K562 (cell line): ENCODE data around the gene SIRPB1. TPM values are rescaled to one million over a fixed set of nuclear protein-coding genes. Genes with fewer than 3 reads are reported as not detected.

Experiments used
- ATAC-seq: fragments of 200-7000 bp; cut with Tn5 transposase; 3 replicates; pipeline ENCODE4 v1.9.1; 2020; ENCODE audit warnings: moderate library complexity
- BruUV-seq: library from RNA; stranded (reverse); fragments of 400-500 nt; replicated peaks from 2 replicates; lab custom pipeline; 2021; lab: Mats Ljungman, UMichigan
- CTCF ChIA-PET: fragments of 300-600 bp; formaldehyde crosslinking; extraction: SDS; loops from one replicate; lab custom pipeline; 2021; ENCODE audit warnings: low intra/inter-chr PET ratio; lab: Yijun Ruan, JAX
- POLR2A ChIA-PET: fragments of 300-600, 350-650 bp; sonication (Branson Sonifier 250); formaldehyde crosslinking; extraction: SDS; loops from one replicate; lab custom pipeline; 2021; ENCODE audit warnings: antibody characterized with exemption, inconsistent platforms; lab: Yijun Ruan, JAX
- DNase-seq, 4 experiments: peaks; one replicate each; pipeline versions ENCODE4 v3.0.0 to v3.0.0-alpha.2; 2011 to 2018; ENCODE audit warnings: low spot score in 3 of 4, mixed read lengths in 3 of 4; ENCODE audit errors: extremely low read depth in 1 of 4
- FAIRE-seq: peaks from 2 replicates; lab custom pipeline; 2011; peaks lifted over from hg19 to GRCh38; lab: Jason Lieb, UNC
- H2AFZ ChIP-seq: 2 replicates; pipeline ENCODE4 v1.6.0; 2011; ENCODE audit warnings: low read depth, low read length, control low read depth, inconsistent platforms
- H3K27ac ChIP-seq: fragments of 200-600 bp; 3 replicates; pipeline ENCODE4 v1.8.0; 2011; ENCODE audit warnings: low read depth, mild to moderate bottlenecking, control low read depth, inconsistent platforms, low read length, moderate library complexity, mixed read lengths; ENCODE audit errors: extremely low read depth
- H3K27me3 ChIP-seq, 2 experiments: fragments of 300-600 bp in 1 of 2; 2 replicates in 1 of 2; 3 replicates in 1 of 2; pipeline versions ENCODE4 v1.6.0 to v1.8.0; 2011; ENCODE audit warnings: inconsistent platforms in 2 of 2, low read length in 2 of 2, mild to moderate bottlenecking in 1 of 2, mixed read lengths in 1 of 2, moderate library complexity in 1 of 2; ENCODE audit not compliant: control insufficient read depth in 2 of 2, insufficient read depth in 2 of 2
- H3K36me3 ChIP-seq: fragments of 300-600 bp; 3 replicates; pipeline ENCODE4 v1.8.0; 2011; ENCODE audit warnings: mild to moderate bottlenecking, low read length, inconsistent platforms; ENCODE audit not compliant: control insufficient read depth, insufficient read depth
- H3K4me1 ChIP-seq, 2 experiments: fragments of 200-600 bp in 1 of 2; replicated peaks in 1 of 2; 2 replicates in 1 of 2; 3 replicates in 1 of 2; pipeline versions ENCODE4 v1.5.1 to v1.8.0; 2011; ENCODE audit warnings: inconsistent platforms in 2 of 2, low read length in 2 of 2, mild to moderate bottlenecking in 1 of 2, mixed read lengths in 1 of 2, moderate library complexity in 1 of 2; ENCODE audit not compliant: control insufficient read depth in 2 of 2, insufficient read depth in 2 of 2
- H3K4me2 ChIP-seq: 2 replicates; pipeline ENCODE4 v1.6.1; 2011; ENCODE audit warnings: low read length, control low read depth, inconsistent platforms, mixed read lengths; ENCODE audit not compliant: insufficient read depth
- H3K4me3 ChIP-seq: fragments of 200-600 bp; sonication (generic), shearing (Covaris generic); 2 replicates; pipeline ENCODE4 v1.5.1; 2016; ENCODE audit warnings: control low read depth, inconsistent platforms
- H3K79me2 ChIP-seq: fragments of 200-600 bp; 3 replicates; pipeline ENCODE4 v1.8.0; 2011; ENCODE audit warnings: low read length, inconsistent platforms; ENCODE audit not compliant: control insufficient read depth, insufficient read depth
- H3K9ac ChIP-seq, 2 experiments: 2 replicates each; pipeline versions ENCODE4 v1.6.0 to v1.6.1; 2011; ENCODE audit warnings: low read depth in 2 of 2, low read length in 2 of 2, control low read depth in 1 of 2, inconsistent platforms in 1 of 2, mild to moderate bottlenecking in 1 of 2, mixed read lengths in 1 of 2; ENCODE audit not compliant: insufficient read depth in 1 of 2
- H3K9me1 ChIP-seq: one replicate; pipeline ENCODE4 v1.6.0; 2011; ENCODE audit warnings: inconsistent platforms, mild to moderate bottlenecking, low read length, moderate library complexity; ENCODE audit not compliant: control insufficient read depth, insufficient read depth
- H3K9me3 ChIP-seq: replicated peaks from 2 replicates; pipeline ENCODE4 v1.5.1; 2011; ENCODE audit warnings: low read depth, low read length, inconsistent platforms; ENCODE audit not compliant: control insufficient read depth, insufficient read depth
- H4K20me1 ChIP-seq: replicated peaks from 2 replicates; pipeline ENCODE4 v1.6.1; 2011; ENCODE audit warnings: low read length, inconsistent platforms, mixed read lengths; ENCODE audit not compliant: control insufficient read depth, insufficient read depth
- FUS ChIP-seq: fragments of 200-400 bp; formaldehyde crosslinking; optimal IDR thresholded peaks from 2 replicates; pipeline ENCODE3; 2017; ENCODE audit warnings: low read depth, low read length
- GATA2 ChIP-seq: sonication (generic); formaldehyde crosslinking; IDR thresholded peaks from 2 replicates; pipeline ENCODE4 v1.4.0; 2020; ENCODE audit warnings: mild to moderate bottlenecking, missing genetic modification reagents
- KAT2B ChIP-seq: IDR thresholded peaks from one replicate; pipeline ENCODE4 v1.6.1; 2012; ENCODE audit warnings: low read depth, mild to moderate bottlenecking, control low read depth, inconsistent platforms, low read length, moderate library complexity
- KAT8 ChIP-seq: fragments of 450-650 bp; IDR thresholded peaks from 2 replicates; pipeline ENCODE4 v1.6.1; 2016; ENCODE audit warnings: low read depth, mild to moderate bottlenecking
- L3MBTL2 ChIP-seq: fragments of 450-650 bp; IDR thresholded peaks from 2 replicates; pipeline ENCODE4 v1.6.1; 2016; ENCODE audit warnings: mild to moderate bottlenecking, moderate library complexity
- MYC ChIP-seq, 2 experiments: fragments of 250-450 bp in 1 of 2; sonication (Bioruptor Pico) in 1 of 2; IDR thresholded peaks; 2 replicates each; pipeline versions ENCODE4 v1.5.1 to v1.6.1; 2012 to 2021; ENCODE audit warnings: low read depth in 2 of 2, borderline replicate concordance in 1 of 2, improper control_type of control experiment in 1 of 2, low read length in 1 of 2, mild to moderate bottlenecking in 1 of 2, moderate library complexity in 1 of 2
- NCOA1 ChIP-seq: fragments of 450-650 bp; IDR thresholded peaks from 2 replicates; pipeline ENCODE4 v1.6.1; 2016; ENCODE audit warnings: low read depth
- PATZ1 ChIP-seq: fragments of 250-450 bp; sonication (Bioruptor Pico); IDR thresholded peaks from 2 replicates; pipeline ENCODE4 v1.5.0; 2020; ENCODE audit warnings: mild to moderate bottlenecking, borderline replicate concordance
- RFX5 ChIP-seq: IDR thresholded peaks from 2 replicates; pipeline ENCODE4 v1.6.1; 2011; ENCODE audit warnings: low read depth, mild to moderate bottlenecking, improper control_type of control experiment, low read length
- SETDB1 ChIP-seq: IDR thresholded peaks from one replicate; pipeline ENCODE4 v1.6.1; 2012; ENCODE audit warnings: low read length, control low read depth, inconsistent platforms
- SNAPC5 ChIP-seq: fragments of 250-450 bp; sonication (Bioruptor Pico); IDR thresholded peaks from 2 replicates; pipeline ENCODE4 v1.8.0; 2021; ENCODE audit warnings: moderate library complexity, mild to moderate bottlenecking, inconsistent platforms
- TAF9B ChIP-seq: fragments of 450-650 bp; IDR thresholded peaks from 2 replicates; pipeline ENCODE4 v1.6.1; 2018; ENCODE audit warnings: mild to moderate bottlenecking; ENCODE audit not compliant: partially characterized antibody
- TRIM25 ChIP-seq: fragments of 450-650 bp; IDR thresholded peaks from 2 replicates; pipeline ENCODE4 v1.7.0; 2016; ENCODE audit warnings: borderline replicate concordance
- ZNF12 ChIP-seq: sonication (generic); formaldehyde crosslinking; IDR thresholded peaks from 2 replicates; pipeline ENCODE4 v1.4.0; 2020; ENCODE audit warnings: mild to moderate bottlenecking, missing genetic modification reagents
- ZNF263 ChIP-seq: sonication (generic); formaldehyde crosslinking; IDR thresholded peaks from 2 replicates; pipeline ENCODE4 v1.8.0; 2022; ENCODE audit warnings: mild to moderate bottlenecking, missing genetic modification reagents, borderline replicate concordance
- ZNF347 ChIP-seq: fragments of 450-650 bp; formaldehyde crosslinking; IDR thresholded peaks from 2 replicates; pipeline ENCODE4 v1.4.0; 2020; ENCODE audit warnings: low read depth, mild to moderate bottlenecking, moderate library complexity
- ZNF668 ChIP-seq: fragments of 250-450 bp; sonication (Bioruptor Pico); IDR thresholded peaks from 2 replicates; pipeline ENCODE4 v1.8.0; 2022; ENCODE audit warnings: mild to moderate bottlenecking, inconsistent platforms
- WGBS: fragments of 100-300 bp; shearing (Covaris generic); methylation state at CpG from one replicate; pipeline ENCODE4 v1.1.6; 2016; ENCODE audit warnings: low coverage, mixed read lengths; ENCODE audit not compliant: insufficient coverage; ENCODE audit errors: missing lambda C conversion rate; 5-methylcytosine and 5-hydroxymethylcytosine counted together
- in situ Hi-C: fragments of 300-500 bp; cut with MboI; formaldehyde crosslinking; loops from 4 replicates; pipeline ENCODE4 v1.15.0; 2018; ENCODE audit warnings: inconsistent platforms, mixed read lengths
- intact Hi-C: fragments of 100-400 bp; cut with micrococcal nuclease; formaldehyde crosslinking; loops from 2 replicates; pipeline ENCODE4 v1.14.2; 2022
- polyA plus RNA-seq, 8 experiments: library from polyadenylated mRNA; depleted of rRNA in 4 of 8; stranded (reverse) in 5 of 8; unstranded in 3 of 8; fragments of >200 nt; fragmentation: Nextera tagmentation in 2 of 8; fragmentation: Illumina TruSeq in 1 of 8; extraction: Ambion mirVana in 2 of 8; extraction: Trizol in 1 of 8; gene quantifications; 2 replicates each; pipeline versions ENCODE4 v1.2.1 to v1.2.3, GENCODE V29; 2011 to 2014; ENCODE audit warnings: inconsistent platforms in 1 of 8, missing spikeins in 1 of 8
- total RNA-seq, 7 experiments: library from RNA; depleted of rRNA in 6 of 7; stranded (reverse); fragments of >200 nt in 6 of 7; fragmentation: Illumina TruSeq in 2 of 7; extraction: Trizol in 2 of 7; gene quantifications; 2 replicates each; pipeline versions ENCODE4 v1.2.1 to v1.2.3, GENCODE V29; 2011 to 2021; ENCODE audit warnings: low replicate concordance in 1 of 7

The SIRPB1 gene
- total and polyA plus RNA-seq, 9 of the 15 experiments (the other 6 are each of a cell fraction or from before 2014, with no cell fraction given): not detected

GRCh38 chr20:1623501-1624205 lies 3.8 kb upstream of the SIRPB1 start (continued):
- TF ChIP-seq TRIM25 (no peak), NCOA1 (no peak), ZNF668 (CRISPR knock-in tag) (no peak)
- TF ChIP-seq, all 486 proteins: peak for 0

GRCh38 chr20:1622450-1622849 lies 2.6 kb upstream of the SIRPB1 start:
- H3K27me3 ChIP-seq: peaks cover 0 to 4% of the 10 kb centered on the region in 2 experiments; a peak in 1 of 5 replicates
- H3K79me2 ChIP-seq: no peaks in the 10 kb centered on the region
- no peaks in the 10 kb centered on the region for H3K4me1 ChIP-seq
- no peaks in the 10 kb centered on the region for H4K20me1 ChIP-seq
- DNase-seq (no peak), ATAC-seq (no peak), FAIRE-seq (no peak)
- BruUV-seq: no TSS peak
- ChIA-PET POLR2A (no interaction called here), CTCF (no interaction called here)
- H3K4me3 ChIP-seq: no peak overlapping the region
- H3K27ac ChIP-seq: no peak overlapping the region
- no CpG with 5 or more reads among the region's 1 CpG for WGBS
- no peaks in the 10 kb centered on the region for H3K36me3 ChIP-seq
- H2AFZ ChIP-seq: no peak overlapping the region
- H3K4me2 ChIP-seq: no peak overlapping the region
- in situ Hi-C loops: loop anchor here (10.0 kb wide), 1 partner anchor 258 kb away; no protein-coding TSS in a partner anchor
- H3K9me1 ChIP-seq: no peaks in the 10 kb centered on the region
- H3K9me3 ChIP-seq: no peaks in the 10 kb centered on the region
- intact Hi-C loops: no loop called here
- H3K9ac ChIP-seq: no peak overlapping the region
- TF ChIP-seq FUS (no peak), RFX5 (no peak), ZNF347 (CRISPR knock-in tag) (no peak), MYC (IDR thresholded peaks at IDR 0.05; ENCODE audit: low read depth, low read length) (no peak), MYC (CRISPR knock-in tag; IDR thresholded peaks at IDR 0.05; ENCODE audit: borderline replicate concordance, low read depth) (no peak), ZNF12 (no peak), ZNF263 (CRISPR knock-in tag) (no peak), PATZ1 (CRISPR knock-in tag) (no peak), SNAPC5 (no peak), GATA2 (no peak), KAT2B (no peak), SETDB1 (no peak), L3MBTL2 (no peak), TAF9B (no peak), KAT8 (no peak)
